ENCODE results near the gene SLC7A8.

Gene SLC7A8

GRCh38 chr14:23154964-23155587, 28.4 kb downstream of the SLC7A8 start:
- no peak for DNase-seq (ENCODE audit: low read depth)

GRCh38 chr14:23153851-23154796, 29.3 kb downstream of the SLC7A8 start:
- DNase-seq (ENCODE audit: low read depth): no peak

GRCh38 chr14:23151342-23151741, 32.1 kb downstream of the SLC7A8 start:
- DNase-seq (ENCODE audit: low read depth): no peak

GRCh38 chr14:23149745-23150144, 33.7 kb downstream of the SLC7A8 start:
- DNase-seq (ENCODE audit: low read depth): no peak

GRCh38 chr14:23148591-23149249, 34.7 kb downstream of the SLC7A8 start:
- no peak for DNase-seq (ENCODE audit: low read depth)

- DNase-seq (ENCODE audit: low read depth): no peak
Observed at GRCh38 chr14:23147676-23148075, 35.8 kb downstream of the SLC7A8 start.

GRCh38 chr14:23146980-23147379, 36.5 kb downstream of the SLC7A8 start:
- no peak for DNase-seq (ENCODE audit: low read depth)

- no peak for DNase-seq (ENCODE audit: low read depth)
Observed at GRCh38 chr14:23146351-23146910, 37.0 kb downstream of the SLC7A8 start.

GRCh38 chr14:23145794-23146350, 37.6 kb downstream of the SLC7A8 start:
- no peak for DNase-seq (ENCODE audit: low read depth)

GRCh38 chr14:23143911-23144310, 39.5 kb downstream of the SLC7A8 start:
- no peak for DNase-seq (ENCODE audit: low read depth)

GRCh38 chr14:23142826-23143225, 40.6 kb downstream of the SLC7A8 start:
- no peak for DNase-seq (ENCODE audit: low read depth)

GRCh38 chr14:23141706-23142444, 41.6 kb downstream of the SLC7A8 start:
- DNase-seq (ENCODE audit: low read depth): no peak

GRCh38 chr14:23140371-23140770, 43.1 kb downstream of the SLC7A8 start:
- no peak for DNase-seq (ENCODE audit: low read depth)

- DNase-seq (ENCODE audit: low read depth): no peak
Observed at GRCh38 chr14:23139874-23140273, 43.6 kb downstream of the SLC7A8 start.

- DNase-seq (ENCODE audit: low read depth): no peak
Observed at GRCh38 chr14:23137813-23138535, 45.5 kb downstream of the SLC7A8 start.

GRCh38 chr14:23137192-23137812, 46.2 kb downstream of the SLC7A8 start:
- DNase-seq (ENCODE audit: low read depth): no peak

- DNase-seq (ENCODE audit: low read depth): no peak
Observed at GRCh38 chr14:23136566-23137133, 46.8 kb downstream of the SLC7A8 start.

- no peak for DNase-seq (ENCODE audit: low read depth)
Observed at GRCh38 chr14:23132970-23133369, 50.5 kb downstream of the SLC7A8 start.

- DNase-seq (ENCODE audit: low read depth): no peak
Observed at GRCh38 chr14:23131482-23131881, 52.0 kb downstream of the SLC7A8 start.

- DNase-seq (ENCODE audit: low read depth): no peak
Observed at GRCh38 chr14:23130871-23131270, 52.6 kb downstream of the SLC7A8 start.

Measured in activated T-cell treated with anti-CD3 and anti-CD28 coated beads for 24 hours (primary cell).